Breast epithelium (tissue), 4 donors: ENCODE data around the gene CRB2. TPM values are rescaled to one million over a fixed set of nuclear protein-coding genes. Genes with fewer than 3 reads are reported as not detected.

ENCODE experiments used
- DNase-seq, 2 donors: peaks; one replicate each; pipeline ENCODE4 v3.0.0-alpha.2; 2019; ENCODE audit warnings: low spot score in 2 of 2
- H3K27ac ChIP-seq, 2 donors: fragments of 200-600 bp; sonication (generic) in 1 of 2; one replicate each; pipeline ENCODE4 v1.5.1; 2016 to 2019; ENCODE audit warnings: mild to moderate bottlenecking in 1 of 2
- H3K27me3 ChIP-seq, 2 donors: fragments of 200-600 bp; sonication (generic) in 1 of 2; one replicate each; pipeline versions ENCODE4 v1.5.1 to v1.6.0; 2017 to 2019; ENCODE audit warnings: control low read depth in 1 of 2, mild to moderate bottlenecking in 1 of 2
- H3K36me3 ChIP-seq: fragments of 200-600 bp; one replicate; pipeline ENCODE4 v1.5.1; 2019
- H3K4me1 ChIP-seq, 2 donors: fragments of 200-600 bp; sonication (generic); one replicate each; pipeline ENCODE4 v1.5.1; 2016 to 2019; ENCODE audit warnings: control low read depth in 1 of 2
- H3K4me3 ChIP-seq, 3 donors: fragments of 200-600 bp; sonication (generic); 1 replicate in 2 of 3; 2 replicates in 1 of 3; pipeline ENCODE4 v1.5.1; 2016 to 2019; ENCODE audit warnings: mild to moderate bottlenecking in 3 of 3, moderate library complexity in 2 of 3
- H3K9me3 ChIP-seq, 2 donors: fragments of 200-600 bp; sonication (generic) in 1 of 2; one replicate each; pipeline ENCODE4 v1.5.1; 2016 to 2019; ENCODE audit warnings: control low read depth in 1 of 2
- CTCF ChIP-seq, 3 donors: fragments of 450-650 bp; IDR thresholded peaks; one replicate each; pipeline ENCODE4 v1.5.1; 2016 to 2017; ENCODE audit warnings: antibody characterized with exemption in 3 of 3, mild to moderate bottlenecking in 3 of 3, moderate library complexity in 3 of 3
- POLR2A ChIP-seq: fragments of 450-650 bp; IDR thresholded peaks from one replicate; pipeline ENCODE4 v1.6.1; 2016; ENCODE audit warnings: antibody characterized with exemption, mild to moderate bottlenecking, moderate library complexity
- POLR2AphosphoS5 ChIP-seq, 3 donors: sonication (generic); formaldehyde crosslinking; IDR thresholded peaks; one replicate each; pipeline ENCODE4 v1.6.1; 2017; ENCODE audit warnings: antibody characterized with exemption in 3 of 3
- intact Hi-C: fragments of 100-400 bp; cut with DNase I; formaldehyde crosslinking; loops from one replicate; pipeline ENCODE4 v1.15.1; 2023; ENCODE audit warnings: low total_unique reads
- total RNA-seq, 3 donors: library from RNA; depleted of rRNA; stranded (reverse); fragments of >200 nt; gene quantifications; one replicate each; pipeline ENCODE4 v1.1.0, GENCODE V29; 2016

The CRB2 gene
- total RNA-seq, 3 donors from 2014 or later: under 0.01 to 2.3 TPM; not detected in 1

DNA sequence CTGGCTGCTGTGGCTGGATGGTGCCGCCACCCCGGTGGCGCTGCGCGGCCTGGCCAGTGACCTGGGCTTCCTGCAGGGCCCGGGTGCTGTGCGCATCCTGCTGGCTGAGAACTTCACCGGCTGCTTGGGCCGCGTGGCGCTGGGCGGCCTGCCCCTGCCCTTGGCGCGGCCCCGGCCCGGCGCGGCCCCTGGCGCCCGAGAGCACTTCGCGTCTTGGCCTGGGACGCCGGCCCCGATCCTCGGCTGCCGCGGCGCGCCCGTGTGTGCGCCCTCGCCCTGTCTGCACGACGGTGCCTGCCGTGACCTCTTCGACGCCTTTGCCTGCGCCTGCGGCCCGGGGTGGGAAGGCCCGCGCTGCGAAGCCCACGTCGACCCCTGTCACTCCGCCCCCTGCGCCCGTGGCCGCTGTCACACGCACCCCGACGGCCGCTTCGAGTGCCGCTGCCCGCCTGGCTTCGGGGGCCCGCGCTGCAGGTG, 17.5 kb downstream of the CRB2 start:
- H3K27me3 ChIP-seq: peaks cover 4 to 47% of the 10 kb centered on the region in 2 donors
- no peaks in the 10 kb centered on the region for H3K36me3 ChIP-seq
- DNase-seq: no peak
- TF ChIP-seq POLR2A (no peak), POLR2AphosphoS5 (IDR thresholded peaks at IDR 0.05) (no peak), CTCF (IDR thresholded peaks at IDR 0.05) (no peak)
- H3K4me1 ChIP-seq: no peaks in the 10 kb centered on the region
- no peak overlapping the region for H3K27ac ChIP-seq
- H3K9me3 ChIP-seq: no peaks in the 10 kb centered on the region
- H3K4me3 ChIP-seq: no peak overlapping the region
- intact Hi-C loops: loop anchor here (5.0 kb wide), 1 partner anchor 676 kb away; no protein-coding TSS in a partner anchor

- Histone ChIP-seq H3K36me3 (no peaks in the 10 kb centered on the region), H3K27me3 (peaks cover 4 to 42% of the 10 kb centered on the region in 2 donors), H3K4me1 (no peaks in the 10 kb centered on the region), H3K9me3 (no peaks in the 10 kb centered on the region), H3K4me3 (no peak overlapping the region), H3K27ac (no peak overlapping the region)
- intact Hi-C loops: loop anchor here (5.0 kb wide), 1 partner anchor 677 kb away; no protein-coding TSS in a partner anchor
- TF ChIP-seq POLR2AphosphoS5 (IDR thresholded peaks at IDR 0.05): no peak
- DNase-seq: no peak
These were observed 17.9 kb downstream of the CRB2 start for GRCh38 chr9:123373946-123374345.

GRCh38 chr9:123375469-123376132, 19.6 kb downstream of the CRB2 start:
- no peaks in the 10 kb centered on the region for H3K36me3 ChIP-seq
- no peak for DNase-seq
- H3K27me3 ChIP-seq: peaks cover 4 to 37% of the 10 kb centered on the region in 2 donors
- no peaks in the 10 kb centered on the region for H3K9me3 ChIP-seq
- no peak overlapping the region for H3K27ac ChIP-seq
- TF ChIP-seq CTCF (IDR thresholded peaks at IDR 0.05) (no peak), POLR2AphosphoS5 (IDR thresholded peaks at IDR 0.05) (no peak), POLR2A (no peak)
- no peaks in the 10 kb centered on the region for H3K4me1 ChIP-seq
- no peak overlapping the region for H3K4me3 ChIP-seq
- intact Hi-C loops: loop anchor here (5.0 kb wide), 1 partner anchor 478 kb away; no protein-coding TSS in a partner anchor

DNA sequence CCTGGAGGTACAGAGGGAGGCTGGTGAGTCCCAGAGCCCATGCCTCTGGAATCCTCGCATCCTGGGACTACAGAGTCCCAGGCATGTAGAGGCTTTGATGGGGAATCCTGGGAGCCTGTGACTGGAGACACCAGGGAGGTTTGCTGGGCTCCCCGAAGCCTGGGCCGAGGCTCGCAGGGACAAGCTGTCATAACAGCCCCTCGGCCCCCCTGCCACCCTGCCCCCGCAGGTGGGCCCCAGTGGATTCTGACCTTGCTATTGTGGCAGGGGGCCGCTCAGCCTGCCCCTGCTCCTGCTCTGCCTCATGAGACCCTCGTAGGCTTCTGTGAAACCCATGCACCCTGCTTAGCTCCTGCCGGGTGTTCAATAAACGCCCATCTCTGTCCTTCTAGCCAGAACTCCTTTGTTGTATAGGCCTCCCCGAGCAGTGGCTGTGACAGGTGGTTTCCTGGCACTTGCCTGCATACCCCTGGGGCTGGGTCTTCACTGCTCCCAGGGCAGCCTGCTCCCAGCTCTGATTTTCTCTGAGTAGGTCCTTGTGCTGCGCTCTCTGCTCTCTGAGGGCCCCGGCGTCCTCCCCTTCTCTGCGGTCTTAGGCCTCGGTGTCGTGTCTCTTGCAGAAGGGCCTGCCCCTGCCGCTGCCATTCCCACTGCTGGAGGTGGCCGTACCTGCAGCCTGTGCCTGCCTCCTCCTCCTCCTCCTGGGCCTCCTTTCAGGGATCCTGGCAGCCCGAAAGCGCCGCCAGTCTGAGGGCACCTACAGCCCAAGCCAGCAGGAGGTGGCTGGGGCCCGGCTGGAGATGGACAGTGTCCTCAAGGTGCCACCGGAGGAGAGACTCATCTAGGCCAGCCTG, 20.4 kb downstream of the CRB2 start:
- Histone ChIP-seq H3K4me1 (no peaks in the 10 kb centered on the region), H3K27ac (no peak overlapping the region), H3K9me3 (no peaks in the 10 kb centered on the region), H3K27me3 (peaks cover 4 to 35% of the 10 kb centered on the region in 2 donors), H3K4me3 (no peak overlapping the region), H3K36me3 (no peaks in the 10 kb centered on the region)
- no peak for DNase-seq
- TF ChIP-seq POLR2A (no peak), POLR2AphosphoS5 (IDR thresholded peaks at IDR 0.05) (no peak), CTCF (IDR thresholded peaks at IDR 0.05) (no peak)
- intact Hi-C loops: loop anchor here (5.0 kb wide), 1 partner anchor 479 kb away; no protein-coding TSS in a partner anchor

- no peak overlapping the region for H3K27ac ChIP-seq
- H3K4me1 ChIP-seq: no peaks in the 10 kb centered on the region
- DNase-seq: no peak
- H3K27me3 ChIP-seq: peaks cover 4 to 29% of the 10 kb centered on the region in 2 donors
- no peaks in the 10 kb centered on the region for H3K9me3 ChIP-seq
- no peak for TF ChIP-seq CTCF (IDR thresholded peaks at IDR 0.05)
- no peak for TF ChIP-seq POLR2A
- no peak for TF ChIP-seq POLR2AphosphoS5 (IDR thresholded peaks at IDR 0.05)
- H3K4me3 ChIP-seq: no peak overlapping the region
- H3K36me3 ChIP-seq: no peaks in the 10 kb centered on the region
- intact Hi-C loops: loop anchor here (5.0 kb wide), 1 partner anchor 480 kb away; no protein-coding TSS in a partner anchor
These were observed 21.4 kb downstream of the CRB2 start for GRCh38 chr9:123377211-123377971.
